HG03064 (cell line): ENCODE measurements around the gene SUSD6.

Experiments
- ATAC-seq: cut with Tn5 transposase; IDR thresholded peaks from one replicate; pipeline ENCODE4 v1.9.1; 2021; ENCODE audit warnings: low read depth; ENCODE audit not compliant: unreplicated experiment

The SUSD6 gene, protein sequence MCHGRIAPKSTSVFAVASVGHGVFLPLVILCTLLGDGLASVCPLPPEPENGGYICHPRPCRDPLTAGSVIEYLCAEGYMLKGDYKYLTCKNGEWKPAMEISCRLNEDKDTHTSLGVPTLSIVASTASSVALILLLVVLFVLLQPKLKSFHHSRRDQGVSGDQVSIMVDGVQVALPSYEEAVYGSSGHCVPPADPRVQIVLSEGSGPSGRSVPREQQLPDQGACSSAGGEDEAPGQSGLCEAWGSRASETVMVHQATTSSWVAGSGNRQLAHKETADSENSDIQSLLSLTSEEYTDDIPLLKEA

DNA sequence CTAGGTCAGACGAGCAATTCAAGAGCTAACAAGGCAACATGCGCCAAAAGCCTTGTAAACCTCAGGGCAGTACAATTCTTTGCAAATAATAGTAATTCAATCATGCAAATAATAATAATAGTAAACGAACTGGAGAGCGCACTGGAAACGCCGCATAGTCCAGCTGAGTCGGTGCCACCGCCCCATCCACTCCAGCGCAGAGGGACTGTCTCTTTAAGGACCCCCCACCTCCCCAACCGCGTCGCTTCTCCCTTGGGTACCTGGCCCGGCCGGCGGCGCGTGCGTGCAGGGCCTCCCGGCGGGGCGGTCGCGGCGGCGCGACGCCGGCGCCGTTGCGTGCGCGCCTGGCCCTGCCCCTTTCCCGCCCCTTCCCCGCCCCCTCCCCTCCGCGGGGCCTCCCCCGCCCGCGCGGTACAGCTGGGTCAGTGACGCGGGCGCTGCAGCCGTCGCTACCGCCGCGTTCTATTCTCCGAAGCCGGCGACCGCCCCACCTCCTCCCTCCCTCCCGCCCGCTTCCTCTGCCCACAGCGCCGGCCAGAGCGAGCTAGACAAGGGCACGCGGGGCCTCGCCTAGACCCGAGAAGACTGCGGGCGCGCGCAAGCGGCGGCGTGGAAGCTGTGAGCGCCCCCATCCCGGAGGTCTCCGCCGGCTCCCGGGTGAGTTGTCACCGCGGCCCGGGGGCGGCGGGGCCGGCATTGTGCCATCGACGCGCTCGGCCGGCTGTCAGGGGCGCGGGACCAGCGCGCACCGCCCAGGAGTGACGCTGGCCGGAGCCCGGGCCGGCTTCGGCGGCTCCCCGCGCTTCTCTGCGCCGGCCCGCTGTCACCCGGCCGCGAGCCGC, at the start of gene SUSD6:
SUSD6 (plus strand) TSS at position 425 of the 842 bp plus-strand sequence. CDS start 46,997 bp downstream, outside the sequence.
- ATAC-seq = peak; percentile 49

DNA sequence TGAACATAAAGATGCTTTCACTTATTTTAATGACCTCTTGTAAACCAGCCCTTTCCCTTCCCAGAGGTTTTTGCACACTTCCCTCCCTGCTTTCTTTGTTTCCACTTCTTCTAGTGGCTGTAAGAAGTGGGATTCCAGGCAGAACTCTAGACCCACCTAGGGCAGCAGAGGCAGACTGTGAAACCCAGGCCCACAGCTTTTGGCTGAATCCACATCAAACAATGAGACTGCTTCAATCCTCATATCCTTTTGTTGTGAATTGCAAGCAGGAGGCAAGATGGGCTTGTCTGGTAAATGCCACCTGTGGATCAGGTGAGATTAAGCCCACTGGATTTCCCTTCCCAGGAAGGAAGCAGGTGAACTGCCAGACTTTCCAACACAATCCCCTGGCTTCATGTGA, 49.5 kb upstream of the SUSD6 start:
- no peak for ATAC-seq

DNA sequence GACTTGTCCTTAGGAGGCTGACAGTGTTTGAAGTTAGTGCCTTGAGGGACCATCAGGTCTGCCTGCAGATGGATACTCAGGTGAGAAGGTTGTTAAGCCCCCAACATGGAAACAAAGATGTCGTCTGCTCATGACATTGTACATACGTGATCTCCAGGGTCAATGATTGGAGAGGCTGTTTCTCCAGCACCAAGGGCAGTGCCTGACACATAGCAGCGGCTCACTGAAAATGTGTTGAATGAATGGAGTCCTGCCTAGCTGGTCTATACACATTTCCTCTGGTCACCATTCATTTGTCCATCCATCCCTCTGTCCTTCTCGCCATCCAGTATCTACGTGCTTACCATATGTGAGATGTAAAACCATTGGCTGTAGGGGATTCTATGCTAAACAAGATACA, 43.8 kb upstream of the SUSD6 start:
- ATAC-seq = no peak

DNA sequence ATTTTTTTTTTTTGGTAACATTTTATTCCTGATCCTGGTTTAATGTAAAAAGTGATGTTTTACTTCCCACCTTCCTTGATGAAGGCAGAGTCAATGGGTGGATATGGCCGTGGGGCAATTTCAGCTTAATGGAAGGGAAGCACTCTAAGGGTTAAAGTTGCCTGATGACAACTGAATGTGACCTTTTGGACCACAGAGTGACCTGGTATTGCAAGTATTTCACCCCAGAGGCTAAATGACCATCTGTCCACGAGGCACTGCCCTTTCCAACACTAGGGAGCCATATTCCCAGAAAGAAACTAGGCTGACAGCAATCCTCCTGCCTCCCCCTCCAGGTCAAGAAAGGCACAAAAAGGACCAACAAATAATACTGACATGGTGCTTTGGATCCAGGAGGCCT, 41.5 kb upstream of the SUSD6 start:
- no peak for ATAC-seq

DNA sequence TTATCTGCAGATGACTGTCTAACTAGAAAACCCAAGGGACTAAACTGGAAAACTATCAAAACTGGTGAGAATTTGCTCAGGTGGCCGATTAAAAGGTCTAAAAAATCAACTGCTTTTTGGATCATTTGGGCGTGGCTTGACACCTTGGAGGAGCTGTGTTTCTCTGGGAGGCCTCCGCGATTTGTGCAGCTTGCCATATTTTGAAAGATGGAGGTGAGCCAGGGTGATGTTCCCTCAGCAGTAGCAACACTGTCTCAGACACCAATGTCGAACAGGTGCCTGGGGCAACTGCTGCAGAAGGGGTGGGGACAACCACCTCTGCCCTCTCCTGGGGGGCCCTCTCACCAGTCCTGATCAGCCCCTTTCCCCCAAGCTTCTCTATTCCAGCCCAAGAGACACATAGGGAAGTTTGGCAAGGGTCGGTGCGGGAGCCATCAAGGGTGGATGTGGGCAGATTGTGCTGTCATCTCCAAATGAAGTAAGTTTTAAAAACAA, 40.5 kb upstream of the SUSD6 start:
- ATAC-seq = no peak

DNA sequence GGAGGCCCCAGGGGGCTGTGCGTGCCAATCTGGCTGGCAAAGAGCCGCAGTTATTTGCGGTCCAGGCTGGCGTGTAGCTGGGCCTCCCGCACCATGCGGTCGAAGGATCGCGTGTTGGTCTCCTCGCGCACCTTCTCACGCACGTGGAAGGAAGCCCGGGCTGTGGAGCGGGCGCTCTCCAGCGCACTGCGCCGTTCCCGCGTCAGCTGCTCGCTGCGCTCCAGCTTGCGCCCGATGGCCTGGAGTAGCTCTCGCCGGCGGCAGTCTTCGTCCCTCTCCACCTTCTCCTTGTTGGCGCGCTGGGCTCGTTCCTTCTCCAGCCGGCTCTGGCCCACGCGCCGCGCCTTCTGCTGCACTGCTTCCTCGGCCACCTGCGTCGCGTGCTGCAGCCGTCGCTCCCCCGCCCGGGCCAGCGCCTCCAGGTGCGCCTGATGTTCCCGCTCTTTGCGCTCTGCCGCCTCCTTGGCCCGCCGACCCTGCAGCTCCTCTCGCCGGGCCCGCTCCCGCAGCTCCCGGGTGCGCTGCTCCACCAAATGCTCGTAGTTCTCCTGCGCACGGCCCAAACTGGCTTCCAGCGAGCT, 39.9 kb upstream of the SUSD6 start:
- no peak for ATAC-seq

DNA sequence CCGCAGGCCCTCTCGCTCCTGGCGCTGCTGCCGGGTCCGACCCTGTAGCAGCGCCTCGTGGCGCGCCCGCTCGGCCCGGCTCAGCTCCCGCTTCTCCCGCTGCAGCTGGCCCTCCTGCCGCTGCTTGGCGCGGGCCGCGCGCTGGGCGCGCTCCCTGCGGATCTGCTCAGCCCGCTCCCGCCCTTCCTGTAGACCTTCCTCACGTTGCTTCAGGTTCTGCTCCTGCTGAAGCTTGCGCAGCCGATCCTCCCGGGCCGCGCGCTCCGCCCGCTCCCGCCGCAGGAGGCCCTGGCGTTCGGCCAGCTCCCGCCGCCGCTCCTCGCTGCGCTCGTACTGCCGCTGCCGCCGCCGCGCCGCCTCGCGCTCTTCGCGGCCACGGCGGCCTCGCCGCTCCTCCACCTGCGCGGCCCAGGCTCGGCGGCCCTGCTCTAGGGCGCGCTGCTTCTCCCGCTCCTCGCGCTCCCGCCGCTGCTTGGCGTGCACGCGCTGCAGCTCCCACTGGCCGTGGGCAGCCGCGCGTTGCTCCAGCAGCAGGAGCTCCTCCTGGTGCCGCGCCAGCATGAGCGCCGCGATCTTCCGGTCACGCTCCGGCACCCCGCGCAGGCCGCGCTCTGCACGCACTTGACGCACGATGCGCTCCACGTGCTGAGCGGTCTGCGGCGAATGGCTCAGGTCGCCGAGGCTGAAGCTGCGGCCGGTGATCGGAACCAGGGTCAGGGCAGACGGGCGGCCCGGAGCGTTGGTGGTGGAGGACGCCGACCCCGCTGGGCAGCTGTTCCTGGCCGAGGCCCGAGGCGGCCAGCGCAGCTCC, 39.2 kb upstream of the SUSD6 start:
- ATAC-seq = no peak

DNA sequence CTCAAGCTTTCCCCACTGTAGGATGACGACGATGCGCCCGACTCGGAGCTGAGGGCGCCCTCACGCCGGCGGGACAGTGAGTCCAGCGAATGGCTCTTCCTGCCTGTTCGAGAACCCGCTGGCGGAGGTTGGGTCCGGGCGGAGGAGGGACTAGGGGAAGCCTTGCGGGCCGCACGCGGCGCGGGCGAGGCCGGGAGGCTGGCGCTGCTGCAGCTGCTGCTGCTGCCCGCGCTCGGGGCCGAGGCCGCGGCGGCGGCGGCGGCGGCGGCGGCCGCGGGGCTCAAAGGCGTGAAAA, 38.6 kb upstream of the SUSD6 start:
- ATAC-seq = no peak

DNA sequence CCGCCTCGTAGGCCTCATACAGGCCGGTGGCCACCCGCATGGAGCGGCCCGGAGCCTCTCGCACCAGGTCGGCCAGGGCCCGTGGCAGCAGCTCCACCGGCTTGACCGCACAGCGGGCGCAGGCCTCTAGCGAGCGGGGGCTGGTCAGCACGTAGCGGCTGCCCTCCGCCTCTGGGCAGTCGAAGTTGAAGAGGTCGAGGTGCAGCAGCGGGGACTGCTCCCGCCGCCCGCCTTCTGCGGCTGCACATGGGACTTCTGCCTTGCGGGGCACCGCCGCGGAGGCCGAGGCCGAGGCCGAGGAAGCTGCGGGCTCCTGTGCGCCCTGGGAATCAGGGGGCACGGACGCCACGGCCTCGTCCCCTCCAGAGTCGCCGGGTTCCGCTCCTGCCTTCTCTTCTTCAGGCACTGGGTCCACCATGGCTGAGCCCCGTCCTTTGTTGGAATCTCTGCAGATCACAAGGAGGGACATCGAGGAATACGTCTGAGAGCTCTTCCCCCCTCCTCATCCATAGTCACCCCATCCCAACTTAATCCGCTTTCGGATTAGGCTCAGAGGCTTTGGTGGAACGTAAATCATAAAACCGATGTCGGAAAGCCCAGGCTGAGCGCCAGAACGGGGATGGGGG, 38.1 kb upstream of the SUSD6 start:
- no peak for ATAC-seq

DNA sequence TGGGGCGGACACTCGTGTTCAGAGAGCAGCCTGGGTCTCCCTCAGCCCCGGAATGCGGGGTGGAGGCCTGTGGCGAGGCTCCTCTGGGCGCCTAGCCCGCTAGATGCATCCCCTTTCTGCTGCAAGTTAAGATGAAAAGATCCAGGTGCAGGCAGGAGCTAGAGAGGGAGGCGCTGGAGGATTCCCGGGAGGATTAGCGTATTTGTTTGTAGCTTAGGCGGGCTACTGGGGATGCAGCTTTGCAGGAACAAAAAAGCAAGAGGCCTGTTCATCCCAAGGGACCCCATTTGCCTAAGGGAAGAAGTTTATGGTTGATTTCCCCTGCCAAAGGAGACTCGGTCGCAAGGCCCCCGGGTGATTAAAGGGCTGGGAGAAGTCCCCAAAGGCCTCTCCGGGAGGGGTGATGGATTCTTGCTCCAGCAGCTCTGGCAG, 37.5 kb upstream of the SUSD6 start:
- ATAC-seq = no peak

DNA sequence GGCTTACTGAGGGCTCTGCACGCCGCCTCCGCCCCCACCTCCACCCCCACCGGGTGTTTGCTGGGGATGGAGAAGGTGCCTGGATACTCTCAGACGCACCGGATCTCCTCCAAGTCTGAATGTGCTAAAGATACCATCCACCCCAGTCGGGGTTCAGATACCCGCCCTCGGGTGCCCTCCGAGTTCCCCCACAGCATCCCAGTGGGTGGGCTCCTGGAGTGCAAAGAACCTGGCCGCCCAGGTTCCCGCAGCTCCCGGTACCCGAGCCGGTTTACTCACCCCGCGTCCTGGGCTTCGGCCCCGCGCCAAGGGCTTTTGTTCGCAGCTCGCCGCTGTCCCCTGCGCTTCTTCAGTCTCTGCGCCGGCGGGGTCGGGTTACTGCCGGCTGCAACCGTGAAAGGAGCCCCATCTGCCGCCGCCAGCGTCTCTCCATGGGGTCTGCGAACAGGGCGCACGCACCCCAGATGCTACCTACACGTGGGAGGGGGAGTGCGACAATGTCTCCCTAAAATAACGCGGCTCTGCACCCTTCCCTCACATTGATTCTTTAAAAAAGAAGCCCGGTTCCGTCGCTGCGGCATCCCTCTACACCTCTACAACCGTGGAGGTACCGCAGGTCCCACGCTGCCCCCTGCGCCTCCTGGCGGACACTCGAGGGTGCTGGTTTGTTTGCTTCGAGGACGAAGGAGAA, 37.0 kb upstream of the SUSD6 start, which contains the start of gene CCDC177:
CCDC177 (minus strand) TSS at position 609 of the 691 bp plus-strand sequence. CDS start 1,249 bp downstream, outside the sequence.
- ATAC-seq = no peak

DNA sequence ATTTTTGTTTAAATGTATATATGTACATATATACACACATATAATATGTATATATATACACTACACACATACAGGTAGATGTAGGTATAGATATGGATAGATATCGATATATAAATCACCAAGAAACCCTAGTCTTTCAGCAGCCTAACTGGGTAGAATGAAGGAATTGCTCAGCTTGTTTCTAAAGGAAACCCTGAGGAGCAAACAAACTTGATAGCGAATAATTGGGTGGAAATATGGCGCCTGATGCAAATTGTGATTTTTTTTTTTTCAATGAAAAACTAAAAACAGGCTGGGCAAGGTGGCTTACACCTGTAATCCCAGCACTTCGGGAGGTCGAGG, 36.5 kb upstream of the SUSD6 start:
- no peak for ATAC-seq

DNA sequence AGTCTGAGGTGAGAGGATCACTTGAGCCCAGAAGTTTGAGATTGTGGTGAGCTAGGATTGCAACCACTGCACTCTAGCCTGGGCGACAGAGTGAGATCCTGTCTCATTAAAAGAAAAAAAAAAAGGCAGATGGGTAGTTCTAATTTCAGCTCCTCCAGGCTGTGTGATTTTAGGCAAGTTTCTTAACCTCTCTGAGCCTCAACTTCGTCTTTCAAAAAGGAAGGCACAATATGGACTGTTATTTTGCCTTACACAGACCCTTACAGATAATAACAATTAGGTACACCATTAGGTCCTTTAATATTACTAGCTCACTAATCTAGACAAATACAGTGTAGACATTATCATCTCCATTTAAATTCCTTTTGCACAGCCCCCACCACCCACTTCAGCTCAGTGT, 31.9 kb upstream of the SUSD6 start:
- ATAC-seq = no peak

DNA sequence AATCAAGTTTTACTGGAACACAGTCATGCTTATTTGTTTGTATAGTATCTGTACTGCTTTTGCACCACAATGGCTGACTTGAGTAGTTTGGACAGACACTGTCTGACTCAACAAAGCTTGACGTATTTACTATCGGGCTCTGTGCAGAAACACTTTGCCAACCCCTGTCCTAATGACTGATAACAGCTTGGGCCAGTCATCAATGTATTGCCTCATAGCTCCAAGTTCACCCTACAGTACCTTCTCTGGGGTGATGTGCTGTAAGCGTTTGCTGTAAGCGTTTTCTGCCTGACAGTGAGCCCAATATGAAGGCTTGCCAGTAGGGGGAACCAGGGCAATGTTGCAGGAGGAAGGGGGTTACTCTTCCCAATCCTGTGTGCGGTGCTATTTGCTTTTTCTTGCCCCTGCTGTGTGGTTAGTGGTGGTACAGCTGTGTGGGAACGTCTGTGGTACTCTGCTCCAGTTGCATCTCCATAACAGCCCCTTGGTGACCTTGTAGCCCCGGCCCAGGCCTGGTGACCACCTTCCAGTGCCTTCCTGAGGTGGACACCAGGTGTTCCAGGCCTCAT, 31.3 kb upstream of the SUSD6 start:
- ATAC-seq = no peak

DNA sequence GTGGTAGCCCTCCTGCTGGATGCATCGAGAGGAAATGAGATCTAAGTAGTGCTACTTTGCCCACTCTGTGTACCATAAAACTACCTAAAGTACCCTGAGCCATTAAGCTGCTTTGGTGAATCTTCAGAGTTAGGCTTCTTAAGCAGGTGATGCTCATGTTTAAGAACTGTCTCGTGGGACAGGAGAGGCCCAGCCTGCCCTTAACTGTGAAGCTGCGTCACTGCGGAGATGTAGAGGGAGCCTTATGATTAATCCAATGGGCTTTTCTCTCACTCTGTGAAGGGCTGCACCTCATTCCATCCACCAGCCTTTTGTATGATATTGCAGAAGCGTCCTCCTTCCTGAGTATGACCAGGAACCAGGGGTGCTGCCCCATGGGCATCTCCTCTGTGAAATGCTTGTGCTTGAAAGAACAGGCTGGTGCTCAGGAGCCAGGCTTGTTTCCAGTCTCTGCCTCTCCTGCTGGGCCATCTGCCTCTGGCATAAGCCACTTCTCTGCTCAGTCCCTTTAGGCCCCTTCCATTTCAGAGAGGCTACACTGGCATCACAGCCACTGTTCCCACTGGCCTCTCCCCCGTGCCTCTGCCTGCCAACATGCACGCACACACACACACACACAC, 30.0 kb upstream of the SUSD6 start:
- ATAC-seq = no peak

DNA sequence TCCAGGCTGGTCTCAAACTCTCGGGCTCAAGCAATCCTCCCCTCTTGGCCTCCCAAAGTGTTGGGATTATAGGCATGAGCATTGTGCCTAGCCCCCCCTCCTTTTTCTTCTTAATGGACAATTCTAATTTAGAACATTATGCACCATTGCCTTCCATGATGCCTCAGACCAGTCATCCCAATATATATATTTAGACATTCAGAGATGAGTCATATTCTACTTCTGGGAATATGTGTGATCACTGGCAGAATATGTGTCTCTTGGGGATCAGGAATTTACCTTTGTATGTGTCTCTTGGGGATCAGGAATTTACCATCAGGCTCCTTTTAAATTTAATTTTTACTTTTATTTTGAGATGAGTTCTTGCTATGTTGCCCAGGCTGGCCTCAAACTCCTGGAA, 29.2 kb upstream of the SUSD6 start:
- no peak for ATAC-seq

DNA sequence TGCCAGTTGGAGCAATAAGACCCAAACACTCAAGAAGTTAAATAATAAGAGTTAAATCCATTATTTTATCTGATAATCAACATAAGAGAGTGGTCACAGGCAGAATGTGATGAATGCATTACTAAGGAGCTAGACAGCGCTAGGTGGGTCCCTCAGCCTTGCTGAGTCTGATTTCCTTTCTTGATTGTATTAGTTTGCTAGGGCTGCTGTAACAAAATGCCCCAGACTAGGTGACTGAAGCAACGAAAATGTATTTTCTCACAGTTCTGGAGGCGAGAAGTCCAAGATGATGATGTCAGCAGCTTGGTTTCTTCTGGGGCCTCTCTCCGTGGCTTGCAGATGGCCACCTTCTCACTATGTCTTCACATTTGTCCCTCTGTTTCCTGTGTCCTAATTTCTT, 28.6 kb upstream of the SUSD6 start:
- no peak for ATAC-seq

DNA sequence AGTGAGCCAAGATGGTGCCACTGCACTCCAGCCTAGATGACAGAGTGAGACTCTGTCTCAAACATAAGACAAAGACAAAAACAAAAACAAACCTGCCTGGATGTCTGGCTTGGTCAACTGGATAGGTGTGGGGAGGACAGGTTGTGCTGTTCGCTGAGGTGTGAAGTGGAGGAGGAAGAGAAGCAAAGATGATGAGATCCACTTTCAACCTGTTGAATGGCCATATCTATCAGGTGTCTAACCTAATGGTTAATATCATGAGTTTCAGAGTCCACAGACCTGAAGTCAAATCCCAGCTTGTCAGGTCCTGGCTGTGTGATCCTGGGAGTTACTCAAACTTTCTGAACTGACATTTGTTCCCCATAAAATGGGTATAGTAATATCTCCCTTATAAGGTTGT, 27.0 kb upstream of the SUSD6 start:
- ATAC-seq = no peak

DNA sequence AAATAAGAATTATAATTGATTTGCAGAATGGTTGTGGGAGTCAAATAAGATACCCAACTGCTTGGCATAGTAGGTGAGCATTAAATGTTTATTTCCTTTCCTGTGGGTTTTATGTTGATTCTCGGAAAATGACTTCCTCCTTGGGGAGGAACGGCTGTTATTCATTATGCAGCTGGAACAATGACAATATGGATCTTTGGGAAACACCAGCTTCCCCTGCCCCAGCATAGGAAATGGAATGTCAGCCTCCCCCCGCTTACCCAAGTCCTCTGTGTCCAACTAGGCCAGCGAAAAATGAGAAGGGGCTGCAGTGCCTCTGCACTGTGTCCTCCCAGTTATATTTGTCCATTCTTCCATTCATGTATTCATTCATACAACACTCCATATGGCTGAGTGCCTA, 25.0 kb upstream of the SUSD6 start:
- ATAC-seq = no peak
